AG10803 (cell line): Measurements from ENCODE around the gene TGFB1I1.

Source experiments
- DNase-seq: peaks from one replicate; pipeline ENCODE4 v3.0.0; 2010; ENCODE audit warnings: low read depth
- H3K4me3 ChIP-seq: 2 replicates; pipeline ENCODE4 v1.5.1; 2011; ENCODE audit warnings: mild to moderate bottlenecking, low read length, control low read depth
- CTCF ChIP-seq: conservative IDR thresholded peaks from 2 replicates; pipeline ENCODE4 v1.5.1; 2011; ENCODE audit warnings: mild to moderate bottlenecking, low read length, control low read depth, inconsistent platforms

Gene TGFB1I1

DNA sequence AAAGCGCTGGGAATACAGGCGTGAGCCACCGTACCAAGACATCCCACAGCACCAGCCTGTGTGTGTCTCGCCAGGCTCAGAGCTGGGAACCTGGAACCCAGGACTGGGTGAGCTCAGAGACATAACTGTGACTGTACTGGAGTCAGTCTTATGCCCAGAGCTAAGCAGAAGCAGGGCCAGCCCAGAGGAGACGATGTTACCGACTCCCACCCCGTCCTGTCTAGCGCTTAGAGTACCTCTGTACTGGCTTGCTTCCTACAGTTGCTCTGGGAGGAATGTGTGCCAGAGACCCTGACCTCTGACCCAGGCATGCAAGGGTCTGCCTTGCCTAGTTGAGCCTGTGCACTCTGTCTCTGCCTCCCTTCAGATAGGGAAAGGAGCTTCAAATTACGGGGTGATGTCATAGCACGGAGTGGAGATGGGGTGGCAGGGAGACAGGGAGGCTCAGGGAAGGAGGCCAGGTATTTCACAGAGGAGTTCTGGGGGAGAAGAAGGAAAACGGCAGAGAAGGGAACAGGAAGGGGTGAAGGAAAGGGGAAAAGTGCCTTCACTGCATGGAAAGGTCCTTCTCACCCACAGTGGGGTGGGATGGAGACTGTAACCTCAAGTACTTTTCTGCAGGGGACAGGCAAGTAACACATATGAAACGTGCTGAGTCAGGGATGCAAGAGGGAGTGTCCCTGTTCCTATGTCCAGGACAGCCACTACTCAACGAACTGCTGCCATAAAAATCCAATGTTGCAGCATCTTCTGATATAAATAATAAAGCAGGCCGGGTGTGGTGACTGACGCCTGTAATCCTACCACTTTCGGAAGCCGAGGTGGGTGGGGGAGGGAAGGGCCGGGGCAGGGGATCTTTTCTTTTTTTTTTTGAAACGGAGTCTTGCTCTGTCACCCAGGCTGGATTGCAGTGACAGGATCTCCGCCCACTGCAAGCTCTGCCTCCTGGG is 18.4 kb upstream of the TGFB1I1 start:
- peak; percentile 65 for DNase-seq
- TF ChIP-seq CTCF, result no peak
- peak overlapping the region; percentile 15 for H3K4me3 ChIP-seq

DNA sequence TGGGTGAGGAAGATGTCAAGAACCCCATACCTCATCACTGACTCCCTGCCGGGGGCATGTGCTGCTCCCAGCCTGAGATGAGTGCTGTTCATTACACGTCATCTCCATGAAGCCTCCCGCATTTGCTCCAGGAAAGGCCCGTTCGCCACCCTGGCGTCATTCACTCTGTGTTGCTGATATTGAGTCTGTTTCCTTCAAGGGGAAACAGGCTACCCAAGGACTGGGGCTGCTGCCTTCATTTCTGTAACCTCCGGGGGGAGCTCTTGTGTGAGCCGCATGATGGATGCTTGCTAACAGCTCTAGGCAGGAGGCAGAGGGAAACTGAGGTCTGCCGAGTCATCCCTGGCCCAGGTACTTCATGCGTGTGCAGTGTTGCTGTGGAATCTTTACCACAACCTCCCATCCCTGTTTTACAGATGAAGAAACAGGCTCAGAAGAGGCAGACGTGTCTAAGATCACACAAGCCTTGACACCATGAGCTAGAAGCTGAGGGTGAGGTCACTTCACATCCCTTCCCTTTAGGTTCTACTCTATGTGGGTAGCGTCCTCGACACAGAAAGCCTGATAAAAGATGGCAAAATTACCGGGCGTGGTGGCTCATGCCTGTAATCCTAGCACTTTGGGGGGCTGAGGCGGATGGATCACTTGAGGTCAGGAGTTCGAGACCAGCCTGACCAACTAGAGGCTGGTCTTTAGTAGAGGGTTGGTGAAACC is 16.2 kb upstream of the TGFB1I1 start:
- peak; percentile 9 for DNase-seq
- TF ChIP-seq CTCF, result peak; percentile 39

GRCh38 chr16:31456988-31457360 is 15.0 kb upstream of the TGFB1I1 start:
- no peak for DNase-seq
- TF ChIP-seq CTCF, result no peak
- H3K4me3 ChIP-seq, result peak overlapping the region; percentile 31

More for the DNA sequence above, 16.2 kb upstream of the TGFB1I1 start:
- H3K4me3 ChIP-seq, result no peak overlapping the region

DNA sequence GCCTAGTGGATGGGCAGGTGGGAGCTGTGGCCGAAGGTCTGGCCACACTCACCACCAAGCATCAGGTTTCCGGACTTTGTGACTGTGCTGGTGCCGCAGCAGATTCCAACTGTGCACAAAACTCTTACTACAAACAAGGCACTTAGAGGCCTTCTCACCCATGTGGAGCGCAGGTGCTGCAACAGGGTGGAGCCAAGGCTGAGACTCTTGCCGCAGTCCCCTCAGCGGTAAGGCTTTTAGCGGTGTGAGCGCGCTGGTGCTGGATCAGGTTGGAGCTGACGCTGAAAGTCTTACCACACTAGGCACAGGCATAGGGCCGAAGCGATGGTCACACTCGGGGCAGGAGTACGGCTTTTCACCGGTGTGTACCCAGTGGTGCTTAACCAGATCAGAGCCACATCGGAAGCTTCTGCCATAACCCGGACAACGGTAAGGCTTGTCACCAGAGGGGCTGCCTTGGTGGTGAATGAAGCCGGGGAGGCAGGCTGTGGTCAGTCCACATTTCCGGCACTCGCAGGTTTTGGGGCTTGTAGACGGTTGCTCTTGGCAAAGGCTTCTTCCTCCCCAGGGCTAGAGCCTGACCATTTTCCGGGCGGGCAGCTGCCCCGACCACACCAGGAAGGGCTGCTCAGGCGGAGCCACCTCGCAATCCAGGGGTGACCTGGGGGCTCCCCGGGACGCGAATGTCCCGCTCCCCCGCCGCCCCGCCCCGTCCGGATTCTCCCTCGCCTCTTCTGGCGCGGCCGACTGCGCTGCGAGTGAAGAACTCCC is 13.7 kb upstream of the TGFB1I1 start:
- peak; percentile 30; the same call in 1 of the 2 replicates for TF ChIP-seq CTCF
- DNase-seq, result peak; percentile 50
- peak overlapping the region; percentile 91 for H3K4me3 ChIP-seq

GRCh38 chr16:31458844-31459686 is 12.9 kb upstream of the TGFB1I1 start, which contains the start of gene ARMC5:
Gene ARMC5, plus strand, starts transcription at chr16:31459501. Its CDS starts 24 bp downstream, at chr16:31459525.
- peak within 1 kb of the TSS; percentile 91 for H3K4me3 ChIP-seq
- peak; percentile 56 for TF ChIP-seq CTCF
- DNase-seq, result peak; percentile 98
